ENCODE results near the gene TCEANC2.

TCEANC2 gene

GRCh38 chr1:54138994-54139393 lies 85.6 kb downstream of the TCEANC2 start:
- no peak overlapping the region for H3K27ac ChIP-seq
- no peak for TF ChIP-seq CTCF (IDR thresholded peaks at IDR 0.05)

GRCh38 chr1:54139711-54140110 lies 86.3 kb downstream of the TCEANC2 start:
- H3K27ac ChIP-seq = no peak overlapping the region
- H3K9me3 ChIP-seq (ENCODE audit: control insufficient read depth, low read length) = no peaks in the 10 kb centered on the region
- TF ChIP-seq CTCF (IDR thresholded peaks at IDR 0.05) = no peak
- no peaks in the 10 kb centered on the region for H3K27me3 ChIP-seq (ENCODE audit: control insufficient read depth, insufficient read depth, low read length)
- no peak overlapping the region for H3K4me2 ChIP-seq (ENCODE audit: low read length)
- H3K36me3 ChIP-seq (ENCODE audit: control insufficient read depth, insufficient read depth, low read length) = no peaks in the 10 kb centered on the region
- H3K79me2 ChIP-seq = no peaks in the 10 kb centered on the region
- H3K4me1 ChIP-seq = no peaks in the 10 kb centered on the region
- no peak overlapping the region for H3K9ac ChIP-seq
- no peak overlapping the region for H2AFZ ChIP-seq
- no peak overlapping the region for H3K4me3 ChIP-seq (ENCODE audit: low read depth, low read length)

More at GRCh38 chr1:54138994-54139393, 85.6 kb downstream of the TCEANC2 start:
- Histone ChIP-seq H3K4me1 (no peaks in the 10 kb centered on the region), H2AFZ (no peak overlapping the region), H3K27me3 (ENCODE audit: control insufficient read depth, insufficient read depth, low read length) (no peaks in the 10 kb centered on the region), H3K4me3 (ENCODE audit: low read depth, low read length) (no peak overlapping the region), H3K9ac (no peak overlapping the region), H3K79me2 (no peaks in the 10 kb centered on the region), H3K36me3 (ENCODE audit: control insufficient read depth, insufficient read depth, low read length) (no peaks in the 10 kb centered on the region), H3K4me2 (ENCODE audit: low read length) (no peak overlapping the region), H3K9me3 (ENCODE audit: control insufficient read depth, low read length) (no peaks in the 10 kb centered on the region)

- no peak overlapping the region for H3K9ac ChIP-seq
- TF ChIP-seq CTCF (IDR thresholded peaks at IDR 0.05) = no peak
- H3K4me3 ChIP-seq (ENCODE audit: low read depth, low read length) = no peak overlapping the region
- H3K9me3 ChIP-seq (ENCODE audit: control insufficient read depth, low read length) = no peaks in the 10 kb centered on the region
- no peaks in the 10 kb centered on the region for H3K27me3 ChIP-seq (ENCODE audit: control insufficient read depth, insufficient read depth, low read length)
- no peaks in the 10 kb centered on the region for H3K36me3 ChIP-seq (ENCODE audit: control insufficient read depth, insufficient read depth, low read length)
- H3K4me1 ChIP-seq = no peaks in the 10 kb centered on the region
- H3K4me2 ChIP-seq (ENCODE audit: low read length) = no peak overlapping the region
- H2AFZ ChIP-seq = no peak overlapping the region
- H3K79me2 ChIP-seq = no peaks in the 10 kb centered on the region
- no peak overlapping the region for H3K27ac ChIP-seq
Measured at GRCh38 chr1:54142146-54142900, 88.9 kb downstream of the TCEANC2 start.

- H3K36me3 ChIP-seq (ENCODE audit: control insufficient read depth, insufficient read depth, low read length) = no peaks in the 10 kb centered on the region
- H3K4me1 ChIP-seq = no peaks in the 10 kb centered on the region
- no peak overlapping the region for H3K4me2 ChIP-seq (ENCODE audit: low read length)
- no peaks in the 10 kb centered on the region for H3K27me3 ChIP-seq (ENCODE audit: control insufficient read depth, insufficient read depth, low read length)
- no peak overlapping the region for H3K4me3 ChIP-seq (ENCODE audit: low read depth, low read length)
- no peaks in the 10 kb centered on the region for H3K79me2 ChIP-seq
- no peak overlapping the region for H3K9ac ChIP-seq
- H2AFZ ChIP-seq = no peak overlapping the region
- no peak for TF ChIP-seq CTCF (IDR thresholded peaks at IDR 0.05)
- no peak overlapping the region for H3K27ac ChIP-seq
- no peaks in the 10 kb centered on the region for H3K9me3 ChIP-seq (ENCODE audit: control insufficient read depth, low read length)
Measured at GRCh38 chr1:54144366-54144765, 91.0 kb downstream of the TCEANC2 start.

- Histone ChIP-seq H3K27me3 (ENCODE audit: control insufficient read depth, insufficient read depth, low read length) (no peaks in the 10 kb centered on the region), H3K4me1 (no peaks in the 10 kb centered on the region), H3K9ac (no peak overlapping the region), H3K4me3 (ENCODE audit: low read depth, low read length) (no peak overlapping the region), H3K9me3 (ENCODE audit: control insufficient read depth, low read length) (no peaks in the 10 kb centered on the region), H3K36me3 (ENCODE audit: control insufficient read depth, insufficient read depth, low read length) (no peaks in the 10 kb centered on the region), H3K27ac (no peak overlapping the region), H3K4me2 (ENCODE audit: low read length) (no peak overlapping the region), H3K79me2 (no peaks in the 10 kb centered on the region), H2AFZ (no peak overlapping the region)
- no peak for TF ChIP-seq CTCF (IDR thresholded peaks at IDR 0.05)
Measured at GRCh38 chr1:54149734-54150133, 96.3 kb downstream of the TCEANC2 start.
